Inferior parietal cortex (tissue), 1 donor: ENCODE results near the gene ZNF816.
A peak's percentile ranks its signal among the peaks of the same experiment; 100 is the strongest.
"Not testable (repeated sequence)": the region's sequence is repeated elsewhere in the genome, so short reads cannot be mapped to it uniquely, and the experiment has no call there.

Experiments used
- DNase-seq: peaks from one replicate; pipeline ENCODE4 v3.0.0-alpha.2; 2016; ENCODE audit errors: extremely low spot score

Gene ZNF816

DNA sequence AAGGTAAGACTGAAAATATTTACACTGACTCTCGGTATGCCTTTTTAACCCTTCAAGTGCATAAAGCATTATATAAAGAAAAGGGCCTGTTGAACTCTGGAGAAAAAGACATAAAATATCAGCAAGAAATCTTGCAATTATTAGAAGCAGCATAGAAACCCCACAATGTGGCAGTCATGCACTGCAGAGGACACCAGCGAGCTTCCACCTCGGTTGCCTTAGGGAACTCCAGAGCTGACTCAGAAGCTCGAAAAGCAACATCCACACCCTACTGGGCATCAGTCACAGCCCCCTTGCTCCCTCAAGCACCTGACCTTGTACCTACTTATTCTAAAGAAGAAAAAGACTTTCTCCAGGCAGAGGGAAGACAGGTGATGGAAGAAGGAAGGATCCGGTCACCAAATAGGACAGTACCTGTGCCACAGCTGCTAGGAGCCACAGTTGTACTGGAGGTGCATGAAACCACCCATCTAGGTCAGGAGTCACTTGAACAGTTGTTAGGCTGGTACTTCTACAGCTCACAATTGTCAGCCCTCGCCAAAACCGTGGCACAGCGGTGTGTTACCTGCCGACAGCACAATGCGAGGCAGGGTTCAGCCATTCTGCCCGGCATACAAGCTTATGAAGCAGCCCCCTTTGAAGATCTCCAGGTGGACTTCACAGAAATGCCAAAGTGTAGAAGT is 2.9 kb downstream of the ZNF816 start:
- DNase-seq, result no peak

DNA sequence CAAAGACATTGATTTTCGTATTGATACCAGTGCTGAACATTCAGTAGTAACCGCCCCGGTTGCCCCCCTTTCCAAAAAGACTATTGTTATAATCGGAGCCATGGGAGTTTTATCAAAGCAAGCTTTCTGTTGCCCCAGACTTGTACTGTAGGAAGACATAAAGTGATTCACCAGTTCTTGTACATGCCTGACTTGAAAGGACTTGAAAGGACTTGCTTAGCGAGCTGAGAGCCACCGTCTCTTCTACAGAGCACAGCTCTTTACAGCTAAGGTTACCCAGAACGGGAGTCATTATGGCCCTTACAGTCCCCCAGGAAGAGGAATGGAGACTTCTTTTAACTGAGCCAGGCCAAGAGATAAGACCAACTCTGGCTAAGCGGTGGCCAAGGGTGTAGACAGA is 5.1 kb downstream of the ZNF816 start:
- DNase-seq, result no peak

DNA sequence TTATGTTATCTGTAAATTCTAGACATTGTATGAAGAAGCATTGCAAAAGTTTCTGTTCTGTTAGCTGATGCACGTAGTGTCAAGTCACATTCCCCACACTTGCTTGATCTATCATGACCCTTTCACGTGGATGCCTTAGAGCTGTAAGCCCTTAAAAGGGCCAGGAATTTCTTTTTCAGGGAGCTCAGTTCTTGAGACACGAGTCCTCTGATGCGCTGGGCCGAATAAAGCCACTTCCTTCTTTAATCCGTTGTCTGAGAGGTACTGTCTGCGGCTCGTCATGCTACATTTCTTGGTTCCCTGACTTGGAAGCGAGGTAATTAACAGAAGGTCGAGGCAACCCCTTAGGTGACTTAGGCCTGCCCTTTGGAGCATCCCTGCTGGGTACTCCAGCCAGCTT is 5.8 kb downstream of the ZNF816 start:
- DNase-seq, result no peak

DNA sequence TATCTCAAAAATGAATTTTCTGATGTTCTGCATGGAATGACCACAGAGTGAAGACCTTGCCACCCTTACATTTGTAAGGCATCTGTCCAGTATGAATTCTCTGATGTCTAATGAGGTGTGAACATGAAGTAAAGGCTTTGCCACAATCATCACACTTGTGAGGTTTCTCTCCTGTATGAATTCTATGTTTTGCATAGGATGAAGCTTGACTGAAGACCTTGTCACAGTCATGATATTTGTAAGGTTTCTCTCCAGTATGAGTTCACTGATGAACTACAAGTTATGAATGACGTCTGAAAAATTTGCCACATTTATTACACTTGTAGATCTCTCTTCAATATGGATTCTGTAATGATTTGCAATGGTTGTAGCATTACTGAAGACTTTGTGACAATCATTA is 13.3 kb downstream of the ZNF816 start:
- DNase-seq, result no peak

DNA sequence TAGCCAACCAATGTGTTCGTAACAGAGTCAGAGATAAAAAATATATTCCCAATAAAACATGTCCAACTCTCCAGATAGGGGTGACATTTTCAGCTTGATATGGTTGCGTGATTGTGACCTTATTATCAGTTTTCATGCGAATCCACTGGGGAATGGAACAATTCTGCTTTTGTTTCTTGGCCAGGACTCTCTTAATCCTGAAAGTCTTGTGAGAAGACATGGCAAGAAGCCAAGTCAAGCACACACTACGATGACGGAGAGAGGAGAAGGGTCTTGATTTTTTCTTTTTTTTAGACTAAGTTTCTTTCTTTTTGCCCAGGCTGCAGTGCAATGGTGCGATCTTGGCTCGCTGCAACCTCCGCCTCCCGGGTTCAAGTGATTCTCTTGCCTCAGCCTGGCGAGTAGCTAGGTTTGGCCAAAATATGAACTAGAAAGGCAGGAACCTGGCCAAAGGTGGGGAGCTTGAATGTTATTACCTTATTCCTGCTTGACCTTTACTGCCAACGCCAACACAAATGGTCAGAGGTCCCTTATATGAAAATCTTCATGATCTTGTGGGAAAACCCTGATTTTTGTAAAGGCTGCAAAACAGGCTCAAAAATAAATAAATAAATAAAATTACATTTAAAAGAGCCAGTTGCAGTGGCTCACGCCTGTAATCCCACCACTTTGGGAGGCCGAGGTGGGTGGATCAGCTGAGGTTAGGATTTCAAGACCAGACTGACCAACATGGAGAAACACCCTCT is 14.5 kb downstream of the ZNF816 start:
- no peak for DNase-seq

DNA sequence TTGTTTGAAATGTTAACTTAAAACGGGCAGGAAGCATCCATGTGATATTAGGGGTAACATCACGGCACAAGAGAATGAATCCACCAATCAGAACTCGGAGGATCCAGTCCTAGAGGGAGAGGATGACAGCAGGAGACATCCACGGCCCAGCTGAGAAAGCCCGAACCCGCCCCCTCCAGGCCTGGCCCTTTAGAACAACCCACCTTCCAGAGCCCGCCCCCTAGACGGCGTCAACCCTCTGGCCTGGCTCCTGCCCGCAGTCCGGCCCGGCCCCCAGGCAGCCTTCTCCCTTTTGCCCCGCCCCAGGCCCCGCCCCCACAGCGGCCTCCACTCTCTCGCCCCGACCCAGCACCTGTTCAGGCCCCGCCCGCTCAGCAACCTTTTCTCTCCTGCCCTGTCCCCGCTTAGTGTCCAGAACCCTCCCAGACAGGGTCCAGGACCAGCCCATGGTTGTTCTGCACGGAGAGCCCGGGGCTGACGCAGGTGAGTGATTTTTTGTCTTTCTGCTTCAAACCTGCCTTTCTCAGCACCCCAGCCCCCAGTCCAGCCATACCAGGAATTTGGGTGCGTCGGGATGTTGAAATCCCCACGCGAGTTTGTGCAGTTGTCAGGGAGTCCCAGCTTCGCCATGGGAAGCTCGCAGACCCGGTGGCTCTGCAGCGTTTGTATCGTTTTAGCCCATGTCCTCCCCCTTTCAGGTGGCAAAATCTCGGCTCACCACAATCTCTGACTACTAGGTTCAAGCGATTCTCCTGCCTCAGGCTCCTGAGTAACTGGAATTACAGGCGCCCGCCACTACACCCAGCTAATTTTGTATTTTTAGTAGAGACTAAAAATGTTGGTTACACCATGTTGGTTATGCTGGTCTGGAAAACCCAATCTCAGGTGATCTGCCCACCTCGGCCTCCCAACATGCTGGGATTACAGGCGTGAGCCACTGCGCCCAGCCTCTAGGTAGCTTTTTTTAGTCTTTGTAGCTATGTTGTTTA is 16.1 kb downstream of the ZNF816 start:
- no peak for DNase-seq

DNA sequence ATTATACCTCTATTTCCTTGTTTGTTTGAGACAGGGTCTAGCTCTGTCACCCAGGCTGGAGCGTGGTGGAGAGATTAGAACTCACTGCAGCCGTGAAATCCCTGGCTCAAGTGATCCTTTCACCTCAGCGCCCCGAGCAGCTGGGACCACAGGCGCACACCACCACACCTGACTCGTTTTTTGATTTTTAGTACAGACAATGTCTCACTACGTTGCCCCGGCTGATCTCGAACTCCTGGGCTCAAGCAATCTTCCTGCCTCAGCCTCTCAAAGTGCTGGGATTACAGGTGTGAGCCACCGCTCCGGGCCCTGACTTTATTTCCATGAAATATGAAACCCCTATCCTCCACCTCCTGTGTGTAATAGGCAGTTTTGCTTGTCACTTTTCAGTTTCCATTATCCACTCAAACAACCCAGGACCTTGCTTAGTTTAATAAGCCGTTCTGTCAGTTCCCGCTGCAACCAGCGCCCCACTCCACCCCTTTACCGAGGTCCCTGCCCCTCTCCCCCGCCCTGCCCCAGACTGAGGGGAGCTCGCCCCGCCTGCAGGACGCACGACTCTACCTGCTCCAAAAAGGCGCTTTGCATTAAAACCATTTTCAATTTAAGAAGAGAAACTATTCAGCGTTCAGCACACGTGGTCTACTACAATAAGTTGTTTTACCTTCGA is 16.9 kb downstream of the ZNF816 start:
- DNase-seq, result no peak

DNA sequence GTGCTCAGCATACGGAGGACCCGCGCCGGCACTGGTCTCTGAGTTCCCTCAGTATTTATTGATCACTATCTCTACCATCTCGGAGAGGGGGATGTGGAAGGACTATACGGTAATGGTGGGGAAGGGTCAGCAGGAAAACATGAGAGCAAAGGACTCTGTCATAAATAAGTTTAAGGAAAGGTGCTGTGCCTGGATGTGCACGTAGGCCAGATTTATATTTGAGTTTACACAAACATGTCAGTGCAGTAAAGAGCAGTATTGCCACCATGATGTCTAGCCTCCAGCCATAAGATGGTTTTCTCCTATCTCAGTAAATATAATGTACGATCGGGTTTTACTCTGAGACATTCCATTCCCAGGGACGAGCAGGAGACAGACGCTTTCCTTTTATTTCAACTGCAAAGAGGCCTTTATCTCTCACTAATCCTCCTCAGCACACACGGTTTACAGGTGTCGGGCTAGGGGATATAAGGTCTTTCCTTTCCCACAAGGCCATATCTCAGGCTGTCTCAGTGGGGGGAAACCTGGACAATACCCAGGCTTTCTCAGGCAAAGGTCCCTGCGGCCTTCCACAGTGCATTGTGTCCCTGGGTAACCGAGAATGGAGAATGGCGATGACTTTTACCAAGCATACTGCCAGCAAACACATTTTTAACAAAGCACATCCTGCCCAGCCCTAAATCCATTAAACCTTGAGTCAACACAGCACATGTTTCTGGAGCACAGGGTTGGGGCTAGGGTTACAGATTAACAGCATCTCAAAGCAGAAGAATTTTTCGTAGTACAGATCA is 17.8 kb downstream of the ZNF816 start:
- not testable (repeated sequence) for DNase-seq

DNA sequence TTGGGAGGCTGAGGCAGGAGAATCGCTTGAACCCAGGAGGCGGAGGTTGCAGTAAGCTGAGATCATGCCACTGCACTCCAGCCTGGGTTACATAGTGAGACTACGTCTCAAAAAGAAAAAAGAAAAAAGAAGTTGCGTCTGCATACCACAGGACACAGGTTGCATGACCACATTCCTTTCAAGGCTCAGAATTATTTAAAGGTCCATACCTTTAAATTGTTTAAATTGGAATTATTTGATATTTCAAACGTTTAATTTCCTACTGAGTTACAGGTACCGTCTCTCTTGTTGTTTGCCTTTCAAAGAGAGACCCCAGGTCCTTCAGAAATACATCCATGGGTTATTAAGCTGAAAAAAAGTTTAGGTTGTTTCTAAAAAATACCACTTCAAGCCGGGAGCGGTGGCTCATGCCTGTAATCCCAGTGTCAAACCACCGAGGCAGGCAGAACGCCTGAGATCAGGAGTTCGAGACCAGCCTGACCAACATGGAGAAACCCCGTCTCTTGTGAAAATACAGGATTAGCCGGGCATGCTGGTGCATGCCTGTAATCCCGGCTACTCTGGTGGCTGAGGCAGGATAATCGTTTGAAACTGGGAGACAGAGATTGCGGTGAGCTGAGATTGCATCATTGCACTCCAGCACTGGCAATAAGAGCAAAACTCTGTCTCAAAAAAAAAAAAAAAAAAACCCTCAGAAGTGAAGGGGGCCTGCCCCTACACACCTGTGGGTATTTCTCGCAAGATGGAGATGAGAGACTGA is 18.6 kb downstream of the ZNF816 start:
- no peak for DNase-seq

DNA sequence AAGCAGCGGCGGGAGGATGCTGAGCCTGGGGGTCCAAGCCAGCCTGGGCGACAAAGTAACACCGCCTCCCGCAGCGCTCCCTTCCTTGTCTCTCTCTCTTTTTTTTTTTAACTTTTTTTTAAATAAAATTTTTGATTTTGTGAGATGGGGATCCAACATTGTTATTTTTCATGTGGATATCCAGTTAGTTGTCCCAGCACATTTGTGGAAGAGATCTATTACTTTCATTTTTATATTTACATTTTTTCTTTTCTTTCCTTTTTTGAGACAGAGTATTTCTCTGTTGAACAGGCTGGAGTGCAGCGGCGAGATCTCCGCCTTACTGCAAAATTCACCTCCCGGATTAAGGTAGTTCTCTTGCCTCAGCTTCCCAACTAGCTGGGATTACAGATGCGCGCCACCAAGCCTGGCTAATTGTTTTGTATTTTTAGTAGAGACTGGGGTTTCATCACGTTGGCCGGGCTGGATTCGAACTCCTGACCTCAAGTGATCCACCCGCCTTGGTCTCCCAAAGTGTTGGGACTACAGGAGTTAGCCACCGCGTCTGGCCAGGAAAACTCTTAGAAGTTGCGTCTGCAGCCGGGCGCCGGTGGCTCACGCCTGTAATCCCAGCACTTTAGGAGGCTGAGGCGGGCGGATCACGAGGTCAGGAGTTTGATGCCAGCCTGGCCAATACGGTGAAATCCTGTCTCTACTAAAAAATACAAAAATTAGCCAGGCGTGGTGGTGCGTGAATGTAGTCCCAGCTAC is 19.4 kb downstream of the ZNF816 start:
- no peak for DNase-seq

DNA sequence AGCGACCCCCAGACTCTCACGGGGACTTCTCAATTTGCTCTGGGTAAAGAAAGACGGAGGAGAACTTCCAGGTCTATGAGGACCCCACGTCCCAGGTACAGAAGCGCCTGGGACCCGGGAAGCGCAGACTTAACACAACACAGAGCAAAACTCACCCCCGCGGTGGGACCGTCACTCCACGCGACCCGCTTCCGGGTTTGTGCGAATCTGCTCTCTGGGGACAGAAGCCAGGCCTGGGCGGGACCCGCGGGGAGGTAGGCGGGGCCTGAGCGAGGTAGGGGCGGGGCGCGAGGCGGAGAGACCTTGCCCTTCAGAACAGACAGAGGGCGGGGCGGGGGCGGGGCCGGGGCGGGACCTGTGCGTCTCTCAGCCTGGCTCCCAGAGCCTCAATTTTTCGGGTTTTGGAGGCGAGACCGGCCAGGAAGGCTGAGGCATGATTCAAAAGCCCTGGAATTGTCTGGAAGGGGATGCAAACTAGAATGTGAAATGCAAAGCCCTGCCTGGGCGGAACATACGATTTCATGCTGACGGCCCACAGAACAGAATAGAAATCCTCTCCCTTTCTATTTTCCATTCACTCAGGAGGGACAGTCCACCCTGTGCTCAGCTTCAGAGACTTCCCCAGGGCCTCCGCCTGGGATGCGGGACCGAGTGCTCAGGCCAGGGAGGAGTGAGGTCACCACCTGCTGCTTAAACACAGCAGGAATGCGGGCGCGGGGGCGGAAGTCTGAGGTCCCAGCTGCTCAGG is 20.1 kb downstream of the ZNF816 start:
- peak; percentile 45 for DNase-seq

DNA sequence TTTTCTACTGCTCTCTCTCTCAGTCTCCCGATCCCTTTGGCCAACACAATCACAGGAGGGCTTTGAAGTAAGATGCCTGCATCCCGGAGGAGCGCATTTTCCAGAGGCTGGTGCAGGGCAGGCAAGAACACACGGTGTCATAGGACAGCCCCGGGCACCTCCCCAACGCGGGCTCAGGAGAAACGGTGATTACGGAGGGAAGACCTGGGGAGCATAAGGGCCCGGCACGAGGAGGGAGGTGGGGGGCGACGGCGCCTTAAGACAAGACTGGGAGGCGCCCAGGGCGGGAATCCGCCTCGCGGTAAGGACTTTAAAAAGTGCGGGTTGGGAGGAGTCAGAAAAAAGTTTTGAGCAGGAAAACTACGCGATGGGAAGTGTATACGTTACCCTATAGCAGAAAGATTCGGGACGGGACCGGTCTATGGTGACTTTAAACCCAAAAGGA is 20.7 kb downstream of the ZNF816 start:
- no peak for DNase-seq

DNA sequence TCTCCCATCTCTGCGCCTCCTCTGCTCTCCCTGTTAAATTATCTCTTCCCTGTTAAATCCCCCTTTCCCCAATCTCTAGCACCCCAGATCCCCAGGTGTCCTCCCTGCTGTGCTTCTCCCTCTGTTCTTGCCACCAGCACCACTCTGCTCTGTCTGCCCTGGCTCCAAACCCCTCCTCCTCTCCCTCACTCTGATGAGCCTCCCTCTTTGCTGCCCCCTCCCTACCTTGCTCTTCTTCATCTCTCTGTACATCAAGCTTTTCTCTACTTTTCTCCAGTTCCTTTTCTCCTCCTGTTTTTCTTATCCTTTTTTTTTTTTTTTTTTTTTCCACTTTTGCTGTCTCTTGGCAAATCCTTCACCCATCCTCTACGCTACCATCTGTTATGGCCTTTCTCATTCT is 21.2 kb downstream of the ZNF816 start:
- DNase-seq, result not testable (repeated sequence)

DNA sequence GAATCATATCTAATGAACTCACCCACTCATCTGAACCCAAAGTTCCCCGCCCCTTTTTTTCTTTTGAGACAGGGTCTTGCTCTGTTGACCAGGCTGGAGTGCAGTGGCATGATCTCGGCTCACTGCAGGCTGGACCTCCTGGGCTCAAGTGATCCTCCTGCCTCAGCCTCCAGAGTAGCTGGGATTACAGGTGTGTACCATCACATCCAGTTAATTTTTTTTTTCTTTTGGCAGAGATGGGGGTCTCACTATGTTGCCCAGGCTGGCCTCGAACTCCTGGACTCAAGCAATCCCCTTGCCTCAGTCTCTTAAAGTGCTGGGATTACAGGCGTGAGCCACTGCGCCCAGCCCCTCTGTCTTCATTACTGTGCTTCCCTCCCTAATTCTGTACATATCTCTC is 21.8 kb downstream of the ZNF816 start:
- DNase-seq, result not testable (repeated sequence)

DNA sequence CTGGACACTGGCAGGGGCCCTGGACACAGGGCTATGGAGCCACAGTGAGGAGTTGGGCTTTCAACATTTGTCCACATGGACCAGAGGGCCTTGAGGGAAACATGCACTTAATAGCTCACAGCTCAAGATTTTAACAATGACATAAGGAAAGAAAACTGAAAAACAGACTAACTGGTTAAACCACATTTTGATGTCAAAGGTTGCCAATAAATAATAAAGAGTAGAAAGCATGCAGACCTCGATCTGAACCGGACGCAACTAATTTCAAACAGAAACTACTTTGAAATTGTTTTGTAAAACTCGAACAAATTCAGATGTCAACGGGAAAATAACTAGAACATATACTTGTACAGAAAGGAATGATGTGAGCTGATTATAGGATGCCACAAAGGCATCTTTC is 23.9 kb downstream of the ZNF816 start:
- no peak for DNase-seq

DNA sequence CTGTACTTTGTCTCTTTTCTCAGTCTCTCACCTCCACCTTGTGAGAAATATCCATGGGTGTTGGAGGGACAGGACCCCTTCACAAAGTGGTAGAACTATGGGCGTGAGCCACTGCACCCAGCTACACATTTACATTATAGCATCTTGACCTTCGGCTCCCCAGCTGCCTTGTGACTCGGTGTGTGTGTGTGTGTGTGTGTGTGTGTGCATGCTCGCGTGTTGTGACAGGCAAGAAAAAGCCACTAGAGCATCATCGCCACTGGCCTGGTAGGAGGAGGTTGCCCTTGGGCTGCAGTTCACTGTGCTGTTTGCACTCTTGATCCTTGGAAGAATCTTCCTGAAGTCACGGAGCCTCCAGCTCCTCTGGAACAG is 25.7 kb downstream of the ZNF816 start:
- DNase-seq, result no peak

DNA sequence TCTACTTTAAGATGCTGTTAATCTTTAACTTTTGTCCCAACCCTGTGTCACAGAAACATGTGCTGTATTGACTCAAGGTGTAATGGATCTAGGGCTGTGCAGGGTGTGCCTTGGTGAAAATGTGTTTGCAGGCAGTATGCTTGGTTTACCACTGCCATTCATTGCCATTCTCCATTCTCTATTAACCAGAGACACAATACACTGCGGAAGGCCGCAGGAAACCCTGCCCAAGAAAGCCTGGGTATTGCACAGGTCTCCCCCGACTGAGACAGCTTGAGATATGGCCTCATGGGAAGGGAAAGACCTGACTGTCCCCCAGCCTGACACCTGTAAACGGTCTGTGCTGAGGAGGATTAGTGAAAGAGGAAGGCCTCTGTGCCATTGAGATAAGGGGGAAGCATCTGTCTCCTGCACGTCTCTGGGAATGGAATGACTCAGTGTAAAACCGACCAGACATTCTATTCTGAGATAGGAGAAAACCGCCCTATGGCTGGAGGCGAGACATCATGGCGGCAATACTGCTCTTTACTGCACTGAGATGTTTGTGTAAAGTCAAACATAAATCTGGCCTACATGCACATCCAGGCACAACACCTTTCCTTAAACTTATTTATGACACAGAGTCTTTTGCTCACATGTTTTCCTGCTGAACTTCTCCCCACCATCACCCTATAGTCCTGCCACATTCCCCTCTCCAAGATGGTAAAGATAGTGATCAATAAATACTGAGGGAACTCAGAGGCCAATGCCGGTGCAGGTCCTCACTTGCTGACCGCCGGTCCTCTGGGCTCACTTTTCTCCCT is 26.3 kb downstream of the ZNF816 start:
- DNase-seq, result peak; percentile 34

DNA sequence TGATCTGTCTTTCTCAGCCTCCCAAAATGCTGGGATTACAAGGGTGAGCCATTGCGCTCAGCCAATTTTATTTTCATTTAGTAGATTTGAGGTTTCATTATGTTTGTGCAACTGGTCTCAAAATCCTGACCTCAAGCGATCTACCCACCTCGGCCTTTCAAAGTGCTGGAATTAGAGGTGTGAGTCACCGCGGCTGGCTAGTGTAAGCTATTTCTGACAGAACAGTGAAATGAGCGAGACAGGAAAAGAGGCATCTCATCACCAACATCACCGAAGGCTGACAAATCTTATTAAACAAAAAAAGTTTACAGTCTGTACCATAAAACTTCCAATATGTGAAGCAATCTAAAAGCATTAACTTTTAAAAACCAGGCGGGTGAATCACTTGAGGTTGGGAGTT is 27.2 kb downstream of the ZNF816 start:
- no peak for DNase-seq
